Brain microvascular endothelial cell (primary cell): ENCODE measurements around the gene PGLYRP2.

Experiments used
- DNase-seq: peaks from one replicate; pipeline ENCODE4 v3.0.0-alpha.2; 2020
- H3K27ac ChIP-seq: fragments of 250-450 bp; sonication (Bioruptor Pico); 2 replicates; pipeline ENCODE4 v1.5.1; 2020; ENCODE audit warnings: mild to moderate bottlenecking, moderate library complexity
- H3K27me3 ChIP-seq: fragments of 250-450 bp; sonication (Bioruptor Pico); replicated peaks from 2 replicates; pipeline ENCODE4 v1.5.1; 2020; ENCODE audit warnings: mild to moderate bottlenecking
- H3K36me3 ChIP-seq: fragments of 250-450 bp; sonication (Bioruptor Pico); replicated peaks from 2 replicates; pipeline ENCODE4 v1.5.1; 2020; ENCODE audit warnings: mild to moderate bottlenecking
- H3K4me3 ChIP-seq: 2 replicates; pipeline ENCODE4 v1.5.1; 2011; ENCODE audit warnings: low read depth, mild to moderate bottlenecking, control low read depth, low read length, moderate library complexity
- in situ Hi-C: cut with HindIII; loops from 2 replicates; pipeline ENCODE4 v1.10.0; 2017; ENCODE audit warnings: low sequenced_read_pairs, low pct_ligation_motif_present
- TF ChIP-seq, protein P1 (sequence below): IDR thresholded peaks from 2 replicates; pipeline ENCODE4 v1.5.1; 2011; ENCODE audit warnings: low read depth, mild to moderate bottlenecking, moderate library complexity, low read length, control low read depth, inconsistent platforms; ENCODE audit errors: missing control alignments

PGLYRP2 gene

DNA sequence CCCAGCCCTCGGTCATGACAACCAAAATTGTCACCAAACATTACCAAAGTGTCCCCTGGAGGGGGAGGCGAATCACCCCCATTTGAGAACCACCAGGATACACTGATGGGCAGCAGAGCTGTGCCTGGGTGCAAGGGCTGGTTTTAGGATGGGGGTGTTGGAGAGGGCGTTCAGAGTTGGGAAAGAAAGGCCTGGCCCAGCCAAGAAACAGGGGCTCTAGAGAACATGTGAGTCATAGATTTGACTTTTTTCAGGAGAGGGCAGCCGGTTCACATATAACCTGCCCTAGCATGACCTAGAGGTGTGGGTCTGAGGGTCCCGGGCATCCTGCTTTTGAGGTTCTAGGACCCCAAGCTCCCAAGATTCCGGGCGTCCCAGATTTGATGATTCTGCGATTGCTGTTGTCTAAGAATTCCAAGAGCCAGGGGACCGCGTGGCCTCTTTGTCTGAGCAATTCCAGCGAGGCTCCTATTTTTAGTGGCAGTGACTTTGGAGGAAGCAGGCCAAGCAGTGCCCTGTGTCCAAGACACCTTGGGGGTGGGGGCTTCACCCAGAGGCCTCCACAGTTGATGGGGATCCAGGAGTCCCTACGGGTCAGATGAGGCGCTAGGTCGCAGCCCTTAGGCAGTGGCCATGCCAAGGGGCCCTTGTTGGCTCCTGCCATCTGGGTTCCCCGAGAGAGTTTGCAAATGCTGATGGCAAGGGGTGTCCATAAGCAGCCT lies 34.6 kb downstream of the PGLYRP2 start:
- no peak overlapping the region for H3K4me3 ChIP-seq
- H3K27ac ChIP-seq, result no peak overlapping the region
- no peaks in the 10 kb centered on the region for H3K27me3 ChIP-seq
- TF ChIP-seq, protein P1, sequence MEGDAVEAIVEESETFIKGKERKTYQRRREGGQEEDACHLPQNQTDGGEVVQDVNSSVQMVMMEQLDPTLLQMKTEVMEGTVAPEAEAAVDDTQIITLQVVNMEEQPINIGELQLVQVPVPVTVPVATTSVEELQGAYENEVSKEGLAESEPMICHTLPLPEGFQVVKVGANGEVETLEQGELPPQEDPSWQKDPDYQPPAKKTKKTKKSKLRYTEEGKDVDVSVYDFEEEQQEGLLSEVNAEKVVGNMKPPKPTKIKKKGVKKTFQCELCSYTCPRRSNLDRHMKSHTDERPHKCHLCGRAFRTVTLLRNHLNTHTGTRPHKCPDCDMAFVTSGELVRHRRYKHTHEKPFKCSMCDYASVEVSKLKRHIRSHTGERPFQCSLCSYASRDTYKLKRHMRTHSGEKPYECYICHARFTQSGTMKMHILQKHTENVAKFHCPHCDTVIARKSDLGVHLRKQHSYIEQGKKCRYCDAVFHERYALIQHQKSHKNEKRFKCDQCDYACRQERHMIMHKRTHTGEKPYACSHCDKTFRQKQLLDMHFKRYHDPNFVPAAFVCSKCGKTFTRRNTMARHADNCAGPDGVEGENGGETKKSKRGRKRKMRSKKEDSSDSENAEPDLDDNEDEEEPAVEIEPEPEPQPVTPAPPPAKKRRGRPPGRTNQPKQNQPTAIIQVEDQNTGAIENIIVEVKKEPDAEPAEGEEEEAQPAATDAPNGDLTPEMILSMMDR, result no peak
- in situ Hi-C loops, result no loop called here
- no peaks in the 10 kb centered on the region for H3K36me3 ChIP-seq
- no peak for DNase-seq

DNA sequence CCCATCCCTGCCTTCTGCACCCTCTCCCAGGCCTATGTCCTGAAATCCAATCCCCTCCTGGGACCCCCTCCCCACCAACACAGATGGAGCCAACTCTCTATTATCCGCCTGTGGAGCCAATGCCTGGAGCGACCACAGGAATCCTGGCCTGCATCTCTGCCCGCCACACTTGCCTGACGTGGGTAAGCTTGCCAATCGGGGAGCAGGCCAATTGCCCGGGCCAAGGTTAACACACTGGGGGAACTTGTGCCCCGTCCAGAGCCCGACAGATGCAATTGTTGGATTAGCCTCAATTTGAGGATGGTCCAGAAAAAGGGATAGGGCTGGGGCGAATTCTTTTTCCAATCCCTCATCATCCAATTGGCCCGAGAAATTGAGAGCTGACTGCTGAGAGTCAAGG lies 35.5 kb downstream of the PGLYRP2 start:
- TF ChIP-seq, protein P1, result no peak
- Histone ChIP-seq H3K4me3 (no peak overlapping the region), H3K36me3 (no peaks in the 10 kb centered on the region), H3K27me3 (no peaks in the 10 kb centered on the region), H3K27ac (no peak overlapping the region)
- in situ Hi-C loops, result no loop called here
- no peak for DNase-seq

DNA sequence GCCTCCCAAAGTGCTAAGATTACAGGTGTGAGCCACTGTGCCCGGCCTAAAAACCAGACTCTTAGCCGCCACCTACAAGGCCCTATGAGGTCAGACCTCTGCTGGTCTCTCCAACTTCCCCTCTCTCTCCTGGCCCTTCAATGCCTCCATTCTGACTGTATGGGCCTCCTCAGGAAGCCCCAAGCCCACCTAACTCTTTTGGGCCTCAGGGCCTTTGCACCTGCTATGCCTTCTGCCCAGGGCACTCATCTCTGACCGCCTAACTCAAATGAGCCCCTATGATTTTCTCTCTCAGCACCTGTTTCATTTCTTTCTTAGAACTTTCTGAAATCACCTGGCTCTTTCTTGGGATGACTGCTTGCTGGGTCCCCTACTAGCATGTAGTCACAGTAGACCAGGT lies 36.0 kb downstream of the PGLYRP2 start:
- Histone ChIP-seq H3K4me3 (no peak overlapping the region), H3K27me3 (no peaks in the 10 kb centered on the region), H3K27ac (no peak overlapping the region), H3K36me3 (no peaks in the 10 kb centered on the region)
- DNase-seq, result no peak
- in situ Hi-C loops, result no loop called here
- TF ChIP-seq, protein P1, result no peak

DNA sequence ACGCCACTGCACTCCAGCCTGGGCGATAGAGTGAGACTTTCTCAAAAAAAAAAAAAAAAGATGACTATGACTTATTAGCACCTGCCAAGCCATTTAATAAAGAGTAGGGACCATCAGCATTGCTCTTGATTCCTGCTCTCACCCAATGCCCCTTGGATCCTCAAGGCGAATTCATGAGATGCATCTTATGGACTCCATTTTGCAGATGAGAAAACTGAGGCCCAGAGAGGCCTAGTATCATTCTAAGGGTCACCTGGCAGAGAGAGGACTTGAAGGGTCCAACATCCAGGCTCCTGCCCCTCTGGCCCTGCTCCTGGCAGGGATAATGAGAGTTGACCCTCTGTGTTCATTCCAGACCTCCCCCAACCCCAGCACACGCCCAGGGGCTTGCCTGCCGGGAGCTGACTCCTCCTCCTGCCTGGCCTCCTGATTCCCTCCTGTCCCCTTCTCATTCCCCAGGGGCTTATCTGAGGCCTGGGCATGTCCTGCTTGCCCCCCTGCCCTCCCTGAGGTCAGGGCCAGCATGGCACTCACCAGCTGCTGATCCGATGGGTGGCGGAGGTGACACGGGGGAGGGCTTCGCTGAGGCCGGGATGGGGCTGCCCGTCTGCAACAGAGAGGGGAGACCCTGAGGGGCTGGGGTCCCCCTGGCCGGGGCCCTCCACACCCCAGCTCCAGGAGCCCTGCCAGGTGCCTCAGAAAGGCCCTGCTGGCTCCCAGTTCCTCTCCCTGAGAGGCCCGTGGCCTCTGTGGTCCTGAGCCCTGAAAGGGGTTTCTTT lies 37.0 kb downstream of the PGLYRP2 start:
- no peak for DNase-seq
- Histone ChIP-seq H3K4me3 (no peak overlapping the region), H3K27ac (no peak overlapping the region), H3K36me3 (no peaks in the 10 kb centered on the region), H3K27me3 (no peaks in the 10 kb centered on the region)
- in situ Hi-C loops, result no loop called here
- TF ChIP-seq, protein P1, result no peak

DNA sequence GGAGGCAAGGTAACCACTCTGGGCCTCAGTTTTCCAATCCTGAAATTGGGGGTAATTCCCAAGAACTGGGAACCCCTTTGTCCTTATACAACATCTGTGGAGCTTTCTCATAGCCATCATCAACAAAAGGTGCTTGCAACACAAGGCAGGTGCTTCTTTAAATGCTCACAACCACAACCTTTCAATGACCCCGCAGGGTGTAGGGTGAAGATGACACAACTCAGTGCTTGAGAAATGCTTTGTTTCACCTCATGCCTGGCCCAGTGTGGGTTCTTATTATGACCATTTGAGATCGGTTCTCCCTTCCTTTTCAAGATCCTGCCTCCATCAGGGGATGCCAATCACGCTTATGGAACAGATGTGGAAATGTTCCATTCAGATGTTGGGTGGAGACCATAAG lies 38.0 kb downstream of the PGLYRP2 start:
- H3K4me3 ChIP-seq, result no peak overlapping the region
- in situ Hi-C loops, result no loop called here
- H3K27me3 ChIP-seq, result no peaks in the 10 kb centered on the region
- no peak for DNase-seq
- no peaks in the 10 kb centered on the region for H3K36me3 ChIP-seq
- TF ChIP-seq, protein P1, result no peak
- H3K27ac ChIP-seq, result no peak overlapping the region
